ENCODE data around the gene PRRG1.
"Not testable (repeated sequence)": the region's sequence is repeated elsewhere in the genome, so short reads cannot be mapped to it uniquely, and the experiment has no call there.

The PRRG1 gene

DNA sequence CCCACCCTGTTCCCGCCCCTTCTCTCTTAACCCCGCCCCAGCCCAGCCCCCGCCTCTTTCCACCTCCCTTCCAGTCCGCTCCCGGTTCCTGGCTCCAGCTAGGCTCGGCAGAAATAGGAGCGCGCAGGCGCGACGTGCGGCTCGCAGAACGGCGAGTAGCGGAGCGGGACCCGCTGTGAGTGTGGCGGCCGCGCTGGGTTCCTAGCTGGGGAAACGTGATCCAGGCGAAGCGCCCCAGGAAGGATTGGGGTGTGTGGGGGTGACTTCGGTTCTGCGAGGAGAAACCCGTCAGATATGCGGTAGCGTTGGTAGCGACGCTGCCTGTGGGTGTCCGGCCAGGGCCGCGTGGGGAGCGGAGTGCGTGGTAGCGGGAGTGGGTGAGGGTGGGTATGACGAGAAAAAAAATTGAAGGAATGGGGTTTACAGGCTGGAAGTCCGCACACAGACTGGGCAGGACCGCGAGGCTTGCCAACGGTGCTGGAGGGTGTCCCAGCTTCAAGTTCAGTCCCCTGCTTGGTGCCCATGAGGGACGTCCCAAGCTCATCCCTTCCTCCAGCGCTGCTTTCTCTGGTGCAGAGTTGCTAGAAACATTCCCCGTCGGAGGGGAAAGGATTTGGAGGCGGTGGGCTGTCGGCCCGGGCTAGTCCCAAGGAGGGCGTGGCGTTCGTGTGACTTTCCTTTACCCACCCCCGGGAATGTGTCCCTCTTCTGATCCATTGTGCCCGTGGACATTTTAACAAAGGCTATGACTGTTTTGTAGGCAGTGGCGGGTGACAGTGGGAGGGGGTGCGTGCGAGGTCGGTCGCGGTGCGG is at the start of gene PRRG1:
TSS of gene PRRG1 (plus strand) at position 144 of the 813 bp plus-strand sequence. CDS start 56,886 bp downstream, outside the sequence.
- no peak for DNase-seq

DNA sequence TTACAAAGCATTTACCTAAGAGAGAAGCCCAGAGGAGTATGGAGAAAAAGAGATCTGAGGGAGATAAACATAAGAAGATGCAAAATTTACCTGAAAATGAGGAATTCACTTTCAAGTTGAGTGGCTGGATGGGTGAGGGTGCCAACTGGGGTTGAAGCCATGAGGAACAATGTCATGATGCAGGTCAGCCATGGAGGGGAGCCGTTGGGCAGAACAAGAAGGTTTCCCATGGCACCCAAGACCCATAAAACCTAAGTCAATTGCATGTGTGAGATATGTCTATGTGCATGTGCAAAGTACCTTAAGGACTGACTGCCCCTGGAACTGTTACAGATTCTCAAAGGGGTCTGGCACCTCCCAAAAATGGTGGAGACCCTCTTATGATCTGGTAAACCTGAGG is 46.6 kb upstream of the PRRG1 start:
- DNase-seq, result no peak

DNA sequence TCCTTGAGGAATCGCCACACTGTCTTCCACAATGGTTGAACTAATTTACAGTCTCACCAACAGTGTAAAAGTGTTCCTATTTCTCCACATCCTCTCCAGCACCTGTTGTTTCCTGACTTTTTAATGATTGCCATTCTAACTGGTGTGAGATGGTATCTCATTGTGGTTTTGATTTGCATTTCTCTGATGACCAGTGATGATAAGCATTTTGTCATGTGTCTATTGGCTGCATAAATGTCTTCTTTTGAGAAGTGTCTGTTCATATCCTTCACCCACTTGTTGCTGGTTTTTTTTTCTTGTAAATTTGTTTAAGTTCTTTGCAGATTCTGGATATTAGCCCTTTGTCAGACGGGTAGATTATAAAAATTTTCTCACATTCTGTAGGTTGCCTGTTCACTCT is 43.9 kb upstream of the PRRG1 start:
- DNase-seq, result not testable (repeated sequence)

DNA sequence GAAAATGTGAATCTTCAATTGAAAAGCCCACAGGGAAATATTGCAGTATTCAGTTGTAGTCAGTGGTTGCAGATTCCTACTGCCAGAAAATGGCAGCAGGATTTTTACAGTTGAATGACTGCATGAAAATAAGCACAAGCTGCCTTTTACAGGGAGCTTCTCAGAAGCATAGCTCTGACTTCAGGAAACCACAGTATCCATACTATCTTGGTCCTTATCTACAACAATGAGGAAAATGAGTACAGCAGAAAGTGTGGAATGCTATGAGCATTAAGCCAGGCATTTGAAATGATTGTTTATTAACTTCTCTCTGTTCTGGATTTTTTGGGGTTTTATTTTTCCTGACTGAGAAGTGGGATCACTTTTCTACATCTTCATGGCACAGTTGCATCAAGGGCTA is 34.6 kb upstream of the PRRG1 start:
- no peak for DNase-seq

DNA sequence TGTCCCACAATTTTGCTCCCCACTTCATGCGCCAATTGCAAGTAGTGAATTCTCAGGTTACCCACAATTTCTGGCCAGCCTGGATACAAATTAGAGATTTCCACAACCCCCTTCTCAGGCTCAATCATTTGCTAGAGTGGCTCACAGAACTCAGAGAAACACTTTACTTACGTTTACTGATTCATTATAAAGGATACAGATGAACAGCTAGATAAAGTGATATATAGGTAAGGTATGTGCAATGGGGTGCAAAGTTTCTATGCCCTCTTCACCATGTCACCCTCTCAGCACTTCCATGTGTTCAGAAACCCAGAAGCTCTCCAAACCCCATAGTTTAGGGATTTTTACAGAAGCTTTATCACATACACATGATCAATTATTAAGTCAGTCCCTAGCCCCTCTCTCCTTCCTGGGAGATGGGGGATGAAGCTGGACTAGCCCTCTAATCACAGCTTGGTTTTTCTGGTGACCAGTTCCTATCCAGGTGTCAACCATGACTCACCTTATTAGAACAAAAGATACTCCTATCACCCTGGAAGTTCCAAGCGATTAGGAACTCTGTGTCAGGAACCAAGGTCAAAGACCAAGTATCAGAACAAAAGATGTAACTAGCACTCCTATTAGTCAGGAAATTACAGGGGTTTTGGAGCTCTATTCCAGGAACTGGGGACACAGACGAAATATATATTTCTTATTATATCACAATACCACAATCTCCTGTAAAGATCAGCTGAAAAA is 33.5 kb upstream of the PRRG1 start:
- no peak for DNase-seq

DNA sequence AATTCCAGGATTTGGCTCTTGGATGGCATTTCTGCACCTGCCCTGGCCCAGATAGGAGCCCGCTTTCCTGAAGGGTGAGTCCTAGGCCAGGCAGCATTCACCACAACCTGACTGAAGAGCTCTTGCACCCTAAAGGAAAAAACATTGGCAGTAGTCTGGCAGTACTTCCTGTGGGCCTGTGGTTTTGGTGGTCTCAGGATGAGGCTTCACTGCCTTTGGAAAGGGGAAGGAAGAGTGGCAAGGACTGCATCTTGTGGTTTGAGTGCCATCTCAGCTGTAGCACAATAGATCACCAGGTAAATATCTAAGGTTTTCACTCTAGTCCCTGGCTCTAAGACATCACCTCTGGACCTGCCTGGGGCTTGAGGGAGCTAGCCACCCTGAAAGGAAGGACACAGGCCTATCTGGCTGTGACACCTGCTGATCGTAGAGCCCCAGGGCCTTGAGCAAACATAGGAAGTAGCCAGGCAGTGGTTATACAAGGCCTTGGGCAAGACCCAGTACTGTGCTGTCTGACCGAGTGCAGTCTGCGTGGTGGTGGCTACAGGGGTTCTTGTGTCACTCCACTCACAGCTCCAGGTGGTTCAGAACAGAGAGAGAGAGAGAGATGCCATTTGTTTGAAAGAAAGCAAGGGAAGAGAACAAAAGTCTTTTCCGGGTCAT is 28.5 kb upstream of the PRRG1 start:
- DNase-seq, result no peak

DNA sequence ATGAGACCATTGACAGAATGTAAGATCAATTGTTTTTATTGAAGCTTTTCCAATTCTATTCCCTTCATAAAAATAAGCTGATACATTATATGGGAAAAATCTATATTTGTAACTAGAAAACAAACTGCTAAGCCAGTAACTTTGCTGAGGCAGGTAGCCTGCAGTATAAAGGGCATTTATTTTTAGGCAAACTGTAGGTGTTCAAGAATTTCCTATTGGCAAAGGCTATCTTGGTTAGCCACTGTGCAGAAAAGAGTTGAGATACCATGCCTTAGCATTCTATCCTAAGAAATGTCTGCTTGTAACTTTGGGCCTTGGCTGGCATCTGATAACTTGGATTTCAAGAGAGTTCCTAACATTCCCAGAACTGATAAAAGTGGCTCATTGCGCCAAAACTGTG is 18.5 kb upstream of the PRRG1 start:
- DNase-seq, result no peak

DNA sequence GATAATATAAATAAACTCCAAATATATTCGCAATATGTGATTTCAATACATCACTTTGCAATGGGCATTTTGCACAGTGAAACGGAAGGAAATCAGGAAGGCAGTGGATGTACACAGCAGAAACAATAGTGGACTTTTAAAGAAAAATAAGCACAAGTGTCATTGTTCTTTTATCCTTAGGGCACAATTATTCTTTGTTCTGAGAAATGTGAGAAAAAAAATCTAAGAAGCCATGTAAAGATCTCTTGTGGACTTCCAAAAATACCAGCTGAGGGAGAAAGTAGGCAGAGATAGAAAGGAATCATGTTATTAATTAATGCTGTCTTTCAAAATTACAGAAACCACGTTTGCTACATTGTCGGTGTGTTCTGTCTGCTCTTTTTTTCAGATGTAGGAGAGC is 17.6 kb upstream of the PRRG1 start:
- DNase-seq, result no peak

DNA sequence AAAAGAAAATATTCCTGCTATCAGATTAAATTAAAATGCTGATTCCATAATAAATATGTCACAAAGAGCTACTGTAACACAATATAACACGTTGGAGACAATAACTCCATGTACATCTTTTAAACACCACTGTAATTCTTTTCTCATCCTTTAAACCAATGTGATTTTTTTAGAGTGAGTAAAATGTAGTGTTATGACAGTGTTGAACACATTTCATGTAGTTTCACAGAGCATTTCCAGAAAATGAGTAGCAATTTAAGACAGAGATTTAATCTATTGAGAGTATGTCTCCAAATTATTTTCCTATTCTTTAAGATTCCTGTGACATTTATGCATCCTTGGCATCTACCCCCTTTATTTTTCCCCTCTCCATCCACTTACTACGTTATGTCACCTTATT is 17.1 kb upstream of the PRRG1 start:
- DNase-seq, result no peak

DNA sequence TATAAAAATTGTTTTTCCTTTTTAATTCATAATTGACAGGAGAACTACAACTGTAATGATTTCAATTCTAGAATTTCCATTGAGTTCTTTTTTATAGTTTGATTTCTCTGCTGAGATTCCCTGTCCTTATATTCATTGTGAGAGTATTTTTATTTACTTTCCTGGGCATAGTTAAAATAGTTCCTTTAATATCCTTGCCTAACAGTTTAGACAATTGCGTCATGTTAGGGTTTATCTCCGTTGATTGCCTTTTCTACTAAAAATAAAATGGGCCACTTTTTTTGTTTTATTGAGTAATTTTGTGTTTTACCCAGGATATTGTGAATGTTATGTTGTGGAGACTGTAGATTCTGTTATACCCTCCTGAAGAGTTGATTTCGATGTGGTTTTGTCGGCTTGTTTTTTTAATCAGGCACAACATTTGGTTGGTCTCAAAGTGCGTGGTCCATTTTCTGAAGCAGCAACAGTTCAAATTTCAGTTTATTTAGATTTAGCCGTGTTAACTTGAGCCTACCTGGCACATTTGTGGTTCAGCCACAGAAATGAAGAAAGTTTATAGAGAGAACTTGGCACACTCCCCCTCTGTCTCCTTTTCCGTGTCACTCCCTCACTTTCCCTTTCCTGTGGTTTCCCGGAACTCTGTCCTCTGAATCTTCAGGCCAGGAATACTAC is 16.0 kb upstream of the PRRG1 start:
- DNase-seq, result no peak

DNA sequence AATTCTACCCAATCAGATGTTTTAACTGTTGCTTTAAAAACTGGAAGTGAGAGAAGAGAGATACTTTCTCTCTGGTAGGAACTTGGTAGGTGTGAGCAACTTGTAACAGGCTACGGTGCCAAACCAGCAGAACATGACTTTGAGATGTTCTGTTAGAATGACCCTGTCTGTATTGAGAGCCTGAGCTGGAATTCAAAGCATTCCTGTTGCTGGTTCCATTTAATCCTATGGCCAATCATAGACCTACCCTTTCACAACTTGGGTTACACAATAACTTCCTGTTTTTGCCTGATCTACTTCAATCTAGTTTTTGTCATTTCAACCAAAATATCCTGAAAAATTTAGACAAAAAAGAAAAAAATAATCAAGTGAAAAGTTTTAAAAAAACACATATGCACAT is 1.7 kb upstream of the PRRG1 start:
- no peak for DNase-seq

DNA sequence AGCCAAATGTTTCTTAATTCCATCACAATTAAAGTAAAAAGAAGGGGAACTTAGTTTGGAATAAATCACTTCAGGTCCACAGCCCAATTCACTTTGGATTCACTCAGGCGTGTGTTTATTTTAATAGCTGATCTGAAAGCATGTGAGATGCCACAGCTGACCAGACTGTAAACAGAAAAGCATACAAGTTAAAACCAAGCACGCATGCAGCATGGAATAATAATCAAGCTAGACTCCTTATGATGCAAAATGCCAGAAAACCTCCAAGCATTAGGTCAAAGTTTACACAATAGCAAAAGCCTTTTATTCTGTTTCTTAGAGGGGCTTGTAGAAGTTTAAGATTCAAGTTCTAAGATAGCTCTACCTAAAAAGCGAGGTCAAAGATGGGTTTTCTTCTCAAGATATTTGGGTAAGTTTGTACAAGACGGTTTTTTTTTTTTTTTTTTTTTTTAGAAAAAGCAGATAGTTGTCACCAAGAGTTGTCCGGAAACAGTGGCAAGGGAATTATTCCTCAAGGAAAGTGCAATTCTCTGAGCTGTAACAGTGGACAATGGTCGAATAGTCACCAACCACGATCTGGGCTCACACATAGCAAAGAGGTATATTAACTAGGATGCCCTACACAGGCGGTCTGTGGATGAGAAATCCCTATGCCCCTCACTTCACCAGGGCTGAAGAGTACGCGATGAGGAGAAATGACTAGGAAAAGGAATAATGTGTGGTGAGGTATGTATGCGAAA is 763 bp upstream of the PRRG1 start:
- DNase-seq, result no peak

DNA sequence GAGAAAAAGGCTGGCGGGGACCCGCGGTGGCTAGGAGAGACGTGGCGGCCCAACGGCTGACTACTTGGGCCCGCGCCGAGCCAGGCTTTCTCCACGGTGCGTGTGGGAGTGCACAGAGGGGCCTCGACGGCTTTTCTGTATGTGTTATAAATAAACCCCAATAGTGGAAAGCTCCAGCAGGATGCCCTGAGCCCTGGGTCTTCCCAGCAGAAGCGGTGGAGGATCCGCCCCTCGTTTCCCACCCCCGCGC is 268 bp upstream of the PRRG1 start:
- DNase-seq, result no peak

DNA sequence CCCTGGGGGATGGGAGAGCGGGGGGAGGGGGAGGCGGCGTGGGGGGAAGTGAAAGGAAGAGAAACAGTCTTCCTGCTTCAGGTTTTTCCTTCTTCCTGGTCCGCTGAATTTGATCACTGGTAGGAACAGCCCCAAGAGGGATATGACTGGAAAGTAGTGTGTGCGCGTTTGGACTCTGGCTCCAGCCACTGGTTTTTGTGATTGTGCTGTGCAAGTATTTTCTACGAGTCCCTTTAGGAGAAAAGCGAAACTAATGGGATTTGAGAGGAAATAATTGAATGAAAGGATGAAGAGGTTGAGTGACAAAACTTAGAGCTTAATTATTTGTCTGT is 836 bp downstream of the PRRG1 start:
- DNase-seq, result no peak

DNA sequence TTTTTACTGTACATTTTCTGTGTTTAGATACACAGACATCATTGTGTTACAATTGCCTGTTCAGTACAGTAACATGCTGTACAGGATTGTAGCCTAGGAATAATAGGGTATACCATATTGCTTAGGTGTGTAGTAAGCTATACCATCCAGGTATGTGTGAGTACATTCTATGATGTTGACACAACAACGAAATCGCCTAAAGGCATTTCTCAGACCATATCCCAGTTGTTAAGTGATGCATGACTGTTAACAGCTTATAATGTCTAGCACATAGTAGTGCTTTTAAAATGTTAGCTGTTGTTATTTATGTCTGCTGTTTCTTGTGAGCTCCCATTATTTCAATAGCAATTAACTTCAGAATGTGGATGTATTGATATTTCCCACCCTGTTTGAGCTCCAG is 4.5 kb downstream of the PRRG1 start:
- DNase-seq, result no peak

DNA sequence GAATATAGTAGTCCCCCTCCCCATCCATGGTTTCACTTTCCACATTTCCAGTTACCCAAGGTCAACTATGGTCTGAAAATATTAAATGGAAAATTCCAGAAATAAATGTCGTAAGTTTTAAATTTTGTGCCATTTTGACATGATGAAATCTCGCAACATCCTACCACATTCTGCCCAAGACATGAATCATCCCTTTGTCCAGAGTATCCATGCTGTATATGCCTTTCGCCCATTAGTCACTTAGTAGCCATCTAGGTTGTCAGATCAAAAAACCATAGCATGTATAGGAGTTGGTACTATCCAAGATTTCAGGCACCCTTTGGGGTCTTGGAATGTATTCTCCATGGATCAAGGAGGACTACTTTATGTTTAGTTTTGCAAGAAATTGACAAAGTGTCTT is 8.3 kb downstream of the PRRG1 start:
- no peak for DNase-seq

DNA sequence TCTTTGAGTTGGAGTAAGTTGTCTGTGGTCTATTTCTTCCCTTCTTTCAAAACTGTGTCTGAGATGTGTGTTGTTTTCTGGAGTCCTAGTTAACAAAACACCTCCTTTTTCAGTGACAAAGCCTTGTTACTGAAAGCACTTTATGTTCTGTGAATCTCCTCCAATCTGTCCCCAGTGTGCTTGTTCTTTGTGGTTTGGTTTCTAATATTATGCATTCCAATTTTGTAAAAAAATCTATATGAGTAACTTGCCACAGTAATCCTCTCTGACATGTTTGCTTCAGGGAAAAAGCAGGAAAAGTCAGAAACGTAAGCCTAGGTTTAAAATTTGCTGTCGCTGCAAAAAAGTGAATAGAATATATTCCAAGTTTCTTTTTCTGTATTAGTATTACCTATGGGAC is 12.4 kb downstream of the PRRG1 start:
- no peak for DNase-seq

DNA sequence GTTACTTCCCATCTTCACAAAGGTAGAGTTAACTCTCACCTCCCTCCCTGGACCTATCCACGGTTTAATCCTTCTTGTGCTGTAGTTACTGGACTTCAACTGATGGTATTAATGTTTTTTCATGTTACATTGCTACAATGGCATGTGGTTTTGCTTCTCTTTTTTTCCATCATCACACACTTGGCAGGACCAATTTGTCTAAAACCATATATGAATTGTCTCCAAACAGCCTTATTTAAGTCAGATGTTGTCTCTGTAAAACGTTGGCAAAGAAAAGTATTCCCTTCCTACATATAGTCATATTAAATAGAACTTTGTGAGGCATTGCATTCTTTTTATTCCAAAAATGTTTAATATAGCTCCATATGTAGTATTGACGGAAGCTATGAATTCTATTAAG is 15.5 kb downstream of the PRRG1 start:
- DNase-seq, result no peak

DNA sequence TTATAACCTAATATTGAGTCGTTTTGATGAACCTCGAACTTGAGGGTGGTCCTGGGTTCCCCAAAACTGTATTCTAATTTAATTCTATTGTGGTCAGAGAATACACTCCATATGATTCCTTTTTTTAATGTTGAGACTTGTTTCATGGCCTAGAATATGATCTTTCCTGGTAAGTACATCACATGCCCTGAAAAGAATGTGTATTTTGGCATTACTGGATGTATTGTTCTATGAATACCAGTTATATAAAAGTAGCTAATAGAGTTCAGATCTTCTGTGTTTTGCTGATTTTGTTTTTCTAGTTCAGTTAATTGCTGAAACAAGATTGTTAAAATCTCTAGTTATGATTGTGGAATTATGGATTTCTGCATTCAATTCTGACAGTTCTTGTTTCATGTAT is 18.8 kb downstream of the PRRG1 start:
- no peak for DNase-seq

DNA sequence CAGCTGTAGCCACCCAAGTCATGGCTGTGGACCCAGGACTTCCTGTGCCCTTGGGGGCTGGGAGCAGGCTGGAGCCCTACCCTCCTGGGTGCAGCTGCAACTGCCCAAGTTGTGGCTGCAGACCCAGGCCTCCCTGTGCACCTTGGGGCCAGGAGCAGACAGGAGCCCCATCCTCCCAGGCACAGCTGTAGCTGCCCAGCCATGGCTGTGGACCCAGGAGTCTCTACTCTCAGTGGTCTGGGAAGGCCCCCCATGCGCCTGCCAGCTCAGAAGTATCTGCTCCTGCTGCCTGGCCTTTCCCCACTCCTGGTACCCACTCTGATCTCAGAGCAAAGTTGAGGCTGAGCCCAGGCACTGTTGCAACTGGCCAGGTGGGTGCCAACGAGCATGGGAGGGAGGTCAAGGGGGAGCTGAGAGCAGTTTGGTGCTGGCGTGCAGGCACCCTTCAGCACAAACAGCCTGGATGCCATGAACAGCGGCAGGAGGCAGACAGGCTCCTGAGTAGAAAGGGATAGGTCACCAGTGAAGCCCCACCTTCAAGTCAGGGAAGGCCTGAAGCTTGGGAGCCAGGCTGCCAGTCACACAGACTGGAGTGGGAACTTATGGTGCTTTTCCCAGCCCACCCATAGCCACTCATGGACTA is 21.5 kb downstream of the PRRG1 start:
- no peak for DNase-seq

DNA sequence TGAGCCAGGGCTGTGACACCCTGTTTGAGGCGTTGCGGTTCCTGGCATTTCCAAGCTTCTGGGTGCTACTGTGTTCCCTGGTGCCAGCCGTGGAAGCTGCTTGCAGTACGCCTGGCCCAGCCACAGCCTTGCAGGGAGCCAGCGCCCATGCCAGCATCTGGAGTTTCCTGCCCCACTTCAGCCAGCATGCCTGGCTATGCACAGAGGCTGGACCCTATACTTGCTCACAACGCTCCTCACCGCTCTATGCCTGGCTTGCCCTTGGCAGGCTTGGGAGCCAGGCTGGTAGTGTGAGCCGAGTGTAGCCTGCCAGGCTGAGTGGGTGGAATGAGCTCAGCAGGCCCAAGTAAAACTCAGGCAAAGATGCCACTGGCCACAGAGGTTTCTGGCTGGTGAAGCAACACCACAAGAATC is 22.4 kb downstream of the PRRG1 start:
- no peak for DNase-seq

DNA sequence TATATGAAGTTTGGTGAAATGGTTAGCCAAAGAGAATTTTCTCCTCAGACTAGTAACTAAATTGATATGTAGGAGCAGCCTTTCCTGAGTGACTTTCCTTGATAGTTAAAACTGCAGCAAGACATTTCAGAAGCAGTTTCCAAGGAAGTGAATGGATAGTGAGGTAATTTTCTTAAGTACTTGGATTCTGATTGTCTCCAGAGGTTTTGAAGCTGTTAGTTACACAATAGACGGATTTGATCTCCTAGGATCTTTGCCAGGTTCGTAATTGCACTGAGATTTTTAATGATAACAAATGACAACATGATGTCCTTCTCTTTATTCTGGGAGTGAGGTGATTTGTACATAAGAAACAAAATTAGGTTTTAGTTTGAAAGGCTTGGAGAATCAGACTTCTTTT is 29.2 kb downstream of the PRRG1 start:
- no peak for DNase-seq

DNA sequence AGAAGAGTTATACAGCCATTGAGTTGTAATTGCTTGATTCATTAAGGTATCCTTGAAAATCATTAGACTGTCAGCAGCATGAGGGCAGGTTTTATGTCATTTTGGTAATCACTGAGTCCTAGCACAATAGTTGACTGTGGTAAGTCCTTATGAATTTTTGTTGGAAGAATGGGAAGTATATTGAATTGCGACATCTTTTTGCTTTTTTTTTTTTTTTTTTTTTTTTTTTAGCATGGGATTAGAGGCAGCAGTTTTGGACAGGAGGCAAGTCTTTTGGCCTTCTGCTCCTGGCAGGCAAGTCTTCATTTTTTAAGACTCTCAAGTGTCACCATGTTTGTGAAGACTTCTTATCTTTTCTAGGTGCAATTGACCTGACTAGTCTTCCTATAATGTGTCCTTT is 29.7 kb downstream of the PRRG1 start:
- DNase-seq, result no peak
